Right cardiac atrium (tissue), 5 donors: ENCODE measurements around the gene ENPP1. TPM values are rescaled to one million over a fixed set of nuclear protein-coding genes. Genes with fewer than 3 reads are reported as not detected.
"Not testable (repeated sequence)": the region's sequence is repeated elsewhere in the genome, so short reads cannot be mapped to it uniquely, and the experiment has no call there.

Experiments used
- ATAC-seq, 2 donors: fragments of 200-7000 bp; cut with Tn5 transposase; one replicate each; pipeline versions ENCODE4 v1.8.0 to v1.9.1; 2020; ENCODE audit warnings: moderate library complexity in 2 of 2, mild to moderate bottlenecking in 1 of 2
- DNase-seq, 3 donors: peaks; one replicate each; pipeline ENCODE4 v3.0.0-alpha.2; 2020
- H3K27ac ChIP-seq: one replicate; pipeline ENCODE4 v1.5.1; 2013; ENCODE audit warnings: mild to moderate bottlenecking, low read length, control low read depth, moderate library complexity
- H3K27me3 ChIP-seq: one replicate; pipeline ENCODE4 v1.6.1; 2013; ENCODE audit not compliant: control insufficient read depth, insufficient read depth
- H3K4me1 ChIP-seq: one replicate; pipeline ENCODE4 v1.6.1; 2013; ENCODE audit warnings: low read length; ENCODE audit not compliant: control insufficient read depth, insufficient read depth
- H3K4me3 ChIP-seq: one replicate; pipeline ENCODE4 v1.5.1; 2013; ENCODE audit warnings: low read length, control low read depth
- H3K9me3 ChIP-seq: one replicate; pipeline ENCODE4 v1.6.1; 2013; ENCODE audit warnings: low read length; ENCODE audit not compliant: control insufficient read depth
- WGBS: extraction: QIAGEN DNeasy Blood & Tissue Kit; methylation state at CpG from one replicate; pipeline ENCODE4 v1.1.7; 2013; 5-methylcytosine and 5-hydroxymethylcytosine counted together
- intact Hi-C, 4 donors: fragments of 100-400 bp; cut with DNase I; formaldehyde crosslinking; loops; one replicate each; pipeline versions ENCODE4 v1.11.0 to v1.14.0; 2022 to 2023
- polyA plus RNA-seq: library from polyadenylated mRNA; stranded (reverse); fragments of 200-250 nt; gene quantifications from one replicate; pipeline ENCODE4 v1.2.3, GENCODE V29; 2013
- total RNA-seq, 4 donors: library from RNA; stranded (reverse); fragmentation: NEBNext Ultra II Directional; extraction: Animal tissue kit (Norgen Biotek cat#: 25700); gene quantifications; one replicate each; pipeline ENCODE4 v1.2.1, GENCODE V29; 2021
- donor health status: healthy with polysubstance abuse.
- donor health status: DM: no; HTN: yes; CAD: no.
- donor health status: DM: no; HTN: no; CAD: no.
- donor health status: DM: no; HTN: yes; CAD: no; lungs with severe emphysema.
- donor health status: DM: yes; HTN: yes; CAD: no.

ENPP1 gene
- total and polyA plus RNA-seq, 5 donors, result 1.2 to 4.5 (median 2.7) TPM

GRCh38 chr6:131900231-131900630 lies 92.4 kb downstream of the ENPP1 start:
- no peaks in the 10 kb centered on the region for H3K27me3 ChIP-seq
- H3K9me3 ChIP-seq, result no peaks in the 10 kb centered on the region
- H3K4me1 ChIP-seq, result no peaks in the 10 kb centered on the region
- H3K4me3 ChIP-seq, result no peak overlapping the region
- ATAC-seq (no peak), DNase-seq (no peak)
- no peak overlapping the region for H3K27ac ChIP-seq
- intact Hi-C loops, result no loop called here

DNA sequence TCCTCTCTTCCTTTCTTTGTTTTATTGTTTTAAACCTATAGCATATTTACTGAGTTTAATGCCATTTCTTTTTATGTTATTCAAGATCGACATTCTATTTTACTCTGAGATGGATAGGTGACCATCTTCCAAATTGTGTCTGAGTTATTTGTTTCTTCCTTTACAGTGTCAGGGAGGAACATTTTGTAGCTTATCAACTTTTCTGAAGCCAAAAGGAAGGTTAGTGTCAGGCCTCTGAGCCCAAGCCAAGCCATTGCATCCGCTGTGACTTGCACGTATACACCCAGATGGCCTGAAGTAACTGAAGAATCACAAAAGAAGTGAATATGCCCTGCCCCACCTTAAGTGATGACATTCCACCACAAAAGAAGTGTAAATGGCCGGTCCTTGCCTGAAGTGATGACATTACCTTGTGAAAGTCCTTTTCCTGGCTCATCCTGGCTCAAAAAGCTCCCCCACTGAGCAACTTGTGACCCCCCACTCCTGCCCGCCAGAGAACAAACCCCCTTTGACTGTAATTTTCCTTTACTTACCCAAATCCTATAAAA lies 93.6 kb downstream of the ENPP1 start:
- H3K4me1 ChIP-seq, H3K27me3 ChIP-seq, intact Hi-C loops, DNase-seq, ATAC-seq, H3K27ac ChIP-seq, H3K4me3 ChIP-seq, H3K9me3 ChIP-seq: not testable (repeated sequence)
- WGBS, result 84% methylated on average over 5 of the region's 5 CpGs

- H3K4me1 ChIP-seq, H3K9me3 ChIP-seq, H3K4me3 ChIP-seq, DNase-seq, H3K27me3 ChIP-seq, intact Hi-C loops, ATAC-seq, H3K27ac ChIP-seq: not testable (repeated sequence)
- 87% methylated on average over 11 of the region's 12 CpGs for WGBS
These were observed 95.9 kb downstream of the ENPP1 start for GRCh38 chr6:131903734-131904133.

DNA sequence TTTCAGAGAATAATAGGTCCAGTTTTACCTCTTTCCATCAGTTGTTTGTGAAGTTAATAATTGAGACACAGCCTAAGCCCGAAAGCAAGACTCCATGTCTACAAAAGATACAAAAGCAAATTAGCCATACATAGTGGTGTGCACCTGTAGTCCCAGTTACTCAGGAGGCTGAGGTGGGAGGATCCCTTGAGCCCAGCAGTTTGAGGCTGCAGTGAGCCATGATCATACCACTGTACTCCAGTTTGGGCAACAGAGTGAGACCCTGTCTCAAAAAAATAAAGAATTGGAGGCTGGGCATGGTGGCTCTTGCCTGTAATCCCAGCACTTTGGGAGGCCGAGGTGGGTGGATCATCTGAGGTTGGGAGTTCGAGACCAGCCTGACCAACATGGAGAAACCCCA lies 101.0 kb downstream of the ENPP1 start:
- not testable (repeated sequence) for H3K4me1 ChIP-seq, H3K27ac ChIP-seq, ATAC-seq, H3K4me3 ChIP-seq, H3K27me3 ChIP-seq, DNase-seq, H3K9me3 ChIP-seq
- intact Hi-C loops, result loop anchor here in 1 of 4 donors (5.0 kb wide), 1 partner anchor 211 kb away; no protein-coding TSS in a partner anchor
- 73% methylated on average over 3 of the region's 3 CpGs for WGBS

DNA sequence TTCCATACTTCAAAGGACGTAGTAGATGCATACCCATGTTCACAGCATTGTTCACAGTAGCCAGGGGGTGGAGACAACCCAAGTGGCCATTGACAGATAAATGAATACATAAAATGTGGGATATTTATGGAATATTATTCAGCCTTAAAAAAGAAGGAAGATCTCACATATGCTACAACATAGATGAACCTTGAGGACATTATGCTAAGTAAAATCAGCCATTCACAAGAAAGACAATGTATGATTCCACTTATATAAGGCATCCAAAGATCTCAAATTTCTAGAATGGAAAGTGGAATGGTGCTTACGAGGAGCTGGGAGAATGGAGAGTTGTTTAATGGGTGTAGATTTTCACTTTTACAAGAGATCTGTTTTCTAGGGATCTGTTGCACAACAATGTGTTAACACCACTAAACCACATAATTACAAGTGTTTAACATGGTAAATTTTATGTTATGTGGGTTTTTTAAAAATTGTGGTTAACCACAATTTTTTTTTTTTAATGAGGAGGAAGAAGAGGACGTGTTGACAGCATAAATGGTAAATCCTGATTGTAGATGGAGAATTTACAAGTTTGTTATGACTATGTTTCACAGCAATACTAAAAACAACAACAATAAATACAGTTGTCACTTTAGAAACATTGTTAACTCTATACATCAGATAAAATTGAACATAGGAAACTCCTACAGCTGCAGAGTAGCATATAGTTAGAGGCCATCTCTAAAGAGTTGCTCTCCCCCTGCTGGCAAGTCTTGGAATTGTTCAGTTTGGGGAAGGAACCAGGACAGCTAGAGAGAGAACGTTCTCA lies 101.8 kb downstream of the ENPP1 start:
- 67% methylated on average over 4 of the region's 4 CpGs for WGBS
- Histone ChIP-seq H3K27me3 (no peaks in the 10 kb centered on the region), H3K9me3 (no peaks in the 10 kb centered on the region), H3K27ac (no peak overlapping the region), H3K4me3 (no peak overlapping the region), H3K4me1 (no peaks in the 10 kb centered on the region)
- intact Hi-C loops, result loop anchor here (5.0 to 10.0 kb wide), 4 partner anchors 105 to 217 kb away; partner anchors contain the start of gene ENPP1 (in 1 of the 4)
- peak in 1 of 2 donors; percentile 84 for ATAC-seq
- peak; percentile 53 to 75 (median 58) for DNase-seq

DNA sequence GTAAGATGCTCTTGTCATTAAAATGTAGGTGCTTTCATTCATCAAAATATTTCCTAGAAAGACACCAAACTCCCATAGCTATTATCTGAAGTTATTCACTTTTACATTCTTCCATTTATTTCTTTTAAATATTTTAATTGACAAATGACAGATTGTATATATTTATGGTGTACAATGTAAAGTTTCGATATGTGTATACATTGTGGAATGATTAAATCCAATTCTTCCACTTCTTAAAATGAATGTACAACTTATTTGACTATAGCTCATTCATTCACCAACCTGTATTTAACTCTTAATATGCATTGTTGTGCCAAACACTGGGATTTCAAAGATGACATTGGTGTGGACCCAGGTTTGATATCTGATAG lies 102.4 kb downstream of the ENPP1 start:
- WGBS, result 88% methylated on average over 1 of the region's 1 CpG
- H3K27ac ChIP-seq, result no peak overlapping the region
- H3K4me3 ChIP-seq, result no peak overlapping the region
- no peaks in the 10 kb centered on the region for H3K9me3 ChIP-seq
- DNase-seq (no peak), ATAC-seq (no peak)
- no peaks in the 10 kb centered on the region for H3K27me3 ChIP-seq
- intact Hi-C loops, result loop anchor here in 3 of 4 donors (5.0 to 10.0 kb wide), 3 partner anchors 105 to 218 kb away; partner anchors contain the start of gene ENPP1 (in 1 of the 3)
- no peaks in the 10 kb centered on the region for H3K4me1 ChIP-seq

DNA sequence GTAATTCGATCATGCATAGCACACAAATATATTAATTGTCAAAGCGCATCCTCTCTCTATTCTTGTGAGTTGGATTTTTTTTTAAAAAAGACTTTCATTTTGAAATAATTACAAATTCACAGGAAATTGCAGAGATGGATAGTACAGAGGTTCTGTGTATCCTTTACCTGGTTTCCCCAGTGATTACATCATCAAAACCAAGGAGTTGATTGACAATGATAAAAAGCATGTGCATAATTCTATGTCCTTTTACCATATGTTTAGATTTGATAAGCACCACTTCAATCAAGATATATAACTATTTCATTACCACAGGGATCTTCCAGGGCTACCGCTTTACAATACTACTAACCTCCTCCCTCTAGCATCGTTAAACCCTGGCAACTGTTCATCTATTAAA lies 103.1 kb downstream of the ENPP1 start:
- no peaks in the 10 kb centered on the region for H3K4me1 ChIP-seq
- 68% methylated on average over 4 of the region's 4 CpGs for WGBS
- H3K4me3 ChIP-seq, result no peak overlapping the region
- intact Hi-C loops, result loop anchor here in 3 of 4 donors (5.0 to 10.0 kb wide), 3 partner anchors 106 to 219 kb away; partner anchors contain the start of gene ENPP1 (in 1 of the 3)
- no peaks in the 10 kb centered on the region for H3K27me3 ChIP-seq
- H3K9me3 ChIP-seq, result no peaks in the 10 kb centered on the region
- no peak overlapping the region for H3K27ac ChIP-seq
- no peak for DNase-seq
- ATAC-seq, result no peak

DNA sequence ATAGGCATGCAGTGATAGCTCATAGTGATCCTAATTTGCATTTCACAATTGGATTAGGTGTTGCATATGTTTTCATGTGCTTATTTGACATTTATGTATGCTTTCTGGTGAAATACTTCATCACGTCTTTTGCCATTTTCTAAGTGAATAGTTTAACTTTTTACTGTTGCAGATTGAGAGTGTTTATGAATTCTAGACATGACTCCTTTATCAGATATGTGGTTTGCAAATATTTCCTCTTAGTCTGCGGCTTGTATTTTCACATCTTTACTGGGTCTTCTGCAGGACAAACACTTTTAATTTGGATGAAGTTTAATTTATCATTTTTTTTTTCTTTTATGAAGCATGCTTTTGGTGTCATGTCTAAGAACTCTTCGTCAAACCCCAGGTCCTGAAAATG lies 104.1 kb downstream of the ENPP1 start:
- Histone ChIP-seq H3K4me1 (no peaks in the 10 kb centered on the region), H3K27me3 (no peaks in the 10 kb centered on the region), H3K4me3 (no peak overlapping the region), H3K9me3 (no peaks in the 10 kb centered on the region), H3K27ac (no peak overlapping the region)
- no peak for ATAC-seq
- no peak for DNase-seq
- WGBS, result 57% methylated on average over 3 of the region's 3 CpGs
- intact Hi-C loops, result loop anchor here in 3 of 4 donors (5.0 to 10.0 kb wide), 3 partner anchors 107 to 220 kb away; partner anchors contain the start of gene ENPP1 (in 1 of the 3)

- Histone ChIP-seq H3K4me3 (no peak overlapping the region), H3K9me3 (no peaks in the 10 kb centered on the region), H3K4me1 (no peaks in the 10 kb centered on the region), H3K27ac (no peak overlapping the region), H3K27me3 (no peaks in the 10 kb centered on the region)
- 61% methylated on average over 1 of the region's 1 CpG for WGBS
- intact Hi-C loops, result loop anchor here in 3 of 4 donors (5.0 to 10.0 kb wide), 3 partner anchors 109 to 222 kb away; partner anchors contain the start of gene ENPP1 (in 1 of the 3)
- ATAC-seq (no peak), DNase-seq (no peak)
These were observed 106.4 kb downstream of the ENPP1 start for GRCh38 chr6:131914234-131914633.

- Histone ChIP-seq H3K27me3 (no peaks in the 10 kb centered on the region), H3K9me3 (no peaks in the 10 kb centered on the region), H3K27ac (no peak overlapping the region), H3K4me1 (no peaks in the 10 kb centered on the region), H3K4me3 (no peak overlapping the region)
- ATAC-seq (peak; percentile 66 to 76), DNase-seq (peak in 2 of 3 donors; percentile 54 to 75)
- 29% methylated on average over 10 of the region's 10 CpGs for WGBS
- intact Hi-C loops, result loop anchor here (5.0 to 10.0 kb wide), 5 partner anchors 110 to 307 kb away; partner anchors contain the start of gene ENPP1 (in 1 of the 4)
These were observed 107.3 kb downstream of the ENPP1 start for GRCh38 chr6:131914967-131915751.
